HEK293 (cell line): ENCODE results near the gene DGKG.

Experiments
- CTCF ChIA-PET: fragments of 350-600 bp; formaldehyde crosslinking; extraction: SDS; loops from one replicate; lab custom pipeline; 2021; ENCODE audit warnings: antibody characterized with exemption; lab: Yijun Ruan, JAX
- POLR2A ChIA-PET: fragments of 300-600 bp; formaldehyde crosslinking; extraction: SDS; loops from one replicate; lab custom pipeline; 2020; ENCODE audit warnings: antibody characterized with exemption, inconsistent platforms; lab: Yijun Ruan, JAX
- H3K27ac ChIP-seq: fragments of 200-500 bp; sonication (Bioruptor generic); 2 replicates; pipeline ENCODE4 v1.5.1; 2014; ENCODE audit warnings: low read depth, low read length, control low read depth, inconsistent platforms; ENCODE audit errors: extremely low read depth
- H3K36me3 ChIP-seq, 2 experiments: fragments of 200-500 bp in 1 of 2; sonication (Bioruptor generic) in 1 of 2; 1 replicate in 1 of 2; 2 replicates in 1 of 2; pipeline ENCODE4 v1.5.1; 2014 to 2017; ENCODE audit warnings: inconsistent platforms in 2 of 2, low read length in 2 of 2; ENCODE audit not compliant: control insufficient read depth in 2 of 2, insufficient read depth in 1 of 2
- H3K4me1 ChIP-seq: fragments of 200-500 bp; sonication (Bioruptor generic); 2 replicates; pipeline ENCODE4 v1.5.1; 2014; ENCODE audit warnings: mild to moderate bottlenecking, low read length, inconsistent platforms; ENCODE audit not compliant: control insufficient read depth, insufficient read depth
- H3K4me3 ChIP-seq: 2 replicates; pipeline ENCODE4 v1.5.1; 2011; ENCODE audit warnings: low read depth, mild to moderate bottlenecking, control low read depth, low read length, moderate library complexity
- H3K9me3 ChIP-seq: fragments of 200-500 bp; sonication (Bioruptor generic); 2 replicates; pipeline ENCODE4 v1.5.1; 2014; ENCODE audit warnings: low read depth, low read length, inconsistent platforms; ENCODE audit not compliant: control insufficient read depth, insufficient read depth
- BCL11A ChIP-seq: fragments of 450-650 bp; formaldehyde crosslinking; IDR thresholded peaks from 2 replicates; pipeline ENCODE4 v1.5.1; 2016; ENCODE audit warnings: low read depth, missing biosample characterization, missing genetic modification characterization
- ELK4 ChIP-seq: IDR thresholded peaks from 2 replicates; pipeline ENCODE4 v1.6.1; 2011; ENCODE audit warnings: mild to moderate bottlenecking, low read depth, low read length, borderline replicate concordance
- HOXD13 ChIP-seq: sonication (generic); formaldehyde crosslinking; IDR thresholded peaks from 2 replicates; pipeline ENCODE4 v1.8.0; 2022; ENCODE audit warnings: missing genetic modification reagents, borderline replicate concordance
- OSR2 ChIP-seq: fragments of 450-650 bp; formaldehyde crosslinking; IDR thresholded peaks from 2 replicates; pipeline ENCODE4 v1.5.1; 2016; ENCODE audit warnings: missing biosample characterization, missing genetic modification characterization
- PRDM10 ChIP-seq: fragments of 450-650 bp; formaldehyde crosslinking; IDR thresholded peaks from 2 replicates; pipeline ENCODE4 v1.5.1; 2016; ENCODE audit warnings: missing biosample characterization, missing genetic modification characterization
- REST ChIP-seq: fragments of 450-650 bp; formaldehyde crosslinking; IDR thresholded peaks from 2 replicates; pipeline ENCODE4 v1.5.1; 2016; ENCODE audit warnings: missing biosample characterization, missing genetic modification characterization
- SALL2 ChIP-seq: fragments of 450-650 bp; formaldehyde crosslinking; IDR thresholded peaks from 2 replicates; pipeline ENCODE4 v1.5.0; 2017; ENCODE audit warnings: missing biosample characterization, mild to moderate bottlenecking, missing genetic modification characterization, borderline replicate concordance
- TCF7L2 ChIP-seq: IDR thresholded peaks from 2 replicates; pipeline ENCODE4 v1.6.1; 2011; ENCODE audit warnings: low read depth, mild to moderate bottlenecking, inconsistent platforms, low read length, moderate library complexity, borderline replicate concordance
- WT1 ChIP-seq: fragments of 450-650 bp; formaldehyde crosslinking; IDR thresholded peaks from 2 replicates; pipeline ENCODE4 v1.5.1; 2016; ENCODE audit warnings: missing biosample characterization, missing genetic modification characterization
- ZBTB8A ChIP-seq: fragments of 450-650 bp; formaldehyde crosslinking; IDR thresholded peaks from 2 replicates; pipeline ENCODE4 v1.5.1; 2016; ENCODE audit warnings: missing biosample characterization, missing genetic modification characterization
- ZFHX2 ChIP-seq: fragments of 450-650 bp; formaldehyde crosslinking; conservative IDR thresholded peaks from 2 replicates; pipeline ENCODE4 v1.5.1; 2016; ENCODE audit warnings: missing biosample characterization, missing genetic modification characterization
- ZFP3 ChIP-seq: fragments of 450-650 bp; formaldehyde crosslinking; IDR thresholded peaks from 2 replicates; pipeline ENCODE4 v1.5.1; 2016; ENCODE audit warnings: low read depth, missing biosample characterization, missing genetic modification characterization
- ZNF175 ChIP-seq: fragments of 450-650 bp; formaldehyde crosslinking; IDR thresholded peaks from 2 replicates; pipeline ENCODE4 v1.5.1; 2016; ENCODE audit warnings: missing biosample characterization, missing genetic modification characterization
- ZNF223 ChIP-seq: fragments of 450-650 bp; formaldehyde crosslinking; IDR thresholded peaks from 2 replicates; pipeline ENCODE4 v1.5.1; 2016; ENCODE audit warnings: missing biosample characterization, missing genetic modification characterization
- ZNF416 ChIP-seq: fragments of 450-650 bp; formaldehyde crosslinking; IDR thresholded peaks from 2 replicates; pipeline ENCODE4 v1.5.1; 2016; ENCODE audit warnings: missing biosample characterization, missing genetic modification characterization
- ZNF423 ChIP-seq: fragments of 450-650 bp; formaldehyde crosslinking; IDR thresholded peaks from 2 replicates; pipeline ENCODE4 v1.5.1; 2016; ENCODE audit warnings: missing biosample characterization, missing genetic modification characterization
- ZNF510 ChIP-seq: fragments of 450-650 bp; formaldehyde crosslinking; IDR thresholded peaks from 2 replicates; pipeline ENCODE4 v1.5.1; 2018; ENCODE audit warnings: mild to moderate bottlenecking, missing genetic modification characterization, missing biosample characterization; ENCODE audit not compliant: insufficient replicate concordance
- ZNF76 ChIP-seq: fragments of 450-650 bp; formaldehyde crosslinking; IDR thresholded peaks from 2 replicates; pipeline ENCODE4; 2016; ENCODE audit warnings: low read depth, missing biosample characterization, missing genetic modification characterization, borderline replicate concordance
- ZNF776 ChIP-seq: fragments of 450-650 bp; formaldehyde crosslinking; IDR thresholded peaks from 2 replicates; pipeline ENCODE4 v1.5.0; 2017; ENCODE audit warnings: missing biosample characterization, missing genetic modification characterization, borderline replicate concordance
- ZSCAN23 ChIP-seq: fragments of 450-650 bp; formaldehyde crosslinking; IDR thresholded peaks from 2 replicates; pipeline ENCODE4 v1.5.1; 2016; ENCODE audit warnings: missing biosample characterization, missing genetic modification characterization
- TF ChIP-seq, protein P1 (sequence below): fragments of 450-650 bp; formaldehyde crosslinking; IDR thresholded peaks from 2 replicates; pipeline ENCODE4 v1.5.1; 2016; ENCODE audit warnings: missing biosample characterization, missing genetic modification characterization, low read depth
- TF ChIP-seq, protein P2 (sequence below): fragments of 450-650 bp; formaldehyde crosslinking; IDR thresholded peaks from 2 replicates; pipeline ENCODE4 v1.5.1; 2016; ENCODE audit warnings: missing biosample characterization, missing genetic modification characterization

DGKG gene

GRCh38 chr3:186220365-186220764, 141.7 kb downstream of the DGKG start:
- Histone ChIP-seq H3K4me1 (no peaks in the 10 kb centered on the region), H3K36me3 (no peaks in the 10 kb centered on the region), H3K4me3 (no peak overlapping the region), H3K27ac (no peak overlapping the region), H3K9me3 (no peaks in the 10 kb centered on the region)
- CTCF ChIA-PET, result interaction anchor here (0.9 kb wide), 1 partner anchor 237 kb away, joined by 4 read pairs; no protein-coding TSS in a partner anchor
- POLR2A ChIA-PET, result no interaction called here
- TF ChIP-seq HOXD13 (CRISPR knock-in tag), result no peak
- TF ChIP-seq, protein P1, sequence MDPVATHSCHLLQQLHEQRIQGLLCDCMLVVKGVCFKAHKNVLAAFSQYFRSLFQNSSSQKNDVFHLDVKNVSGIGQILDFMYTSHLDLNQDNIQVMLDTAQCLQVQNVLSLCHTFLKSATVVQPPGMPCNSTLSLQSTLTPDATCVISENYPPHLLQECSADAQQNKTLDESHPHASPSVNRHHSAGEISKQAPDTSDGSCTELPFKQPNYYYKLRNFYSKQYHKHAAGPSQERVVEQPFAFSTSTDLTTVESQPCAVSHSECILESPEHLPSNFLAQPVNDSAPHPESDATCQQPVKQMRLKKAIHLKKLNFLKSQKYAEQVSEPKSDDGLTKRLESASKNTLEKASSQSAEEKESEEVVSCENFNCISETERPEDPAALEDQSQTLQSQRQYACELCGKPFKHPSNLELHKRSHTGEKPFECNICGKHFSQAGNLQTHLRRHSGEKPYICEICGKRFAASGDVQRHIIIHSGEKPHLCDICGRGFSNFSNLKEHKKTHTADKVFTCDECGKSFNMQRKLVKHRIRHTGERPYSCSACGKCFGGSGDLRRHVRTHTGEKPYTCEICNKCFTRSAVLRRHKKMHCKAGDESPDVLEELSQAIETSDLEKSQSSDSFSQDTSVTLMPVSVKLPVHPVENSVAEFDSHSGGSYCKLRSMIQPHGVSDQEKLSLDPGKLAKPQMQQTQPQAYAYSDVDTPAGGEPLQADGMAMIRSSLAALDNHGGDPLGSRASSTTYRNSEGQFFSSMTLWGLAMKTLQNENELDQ (tag by site-specific recombination), result no peak
- no peak for TF ChIP-seq ZSCAN23
- TF ChIP-seq, protein P2, sequence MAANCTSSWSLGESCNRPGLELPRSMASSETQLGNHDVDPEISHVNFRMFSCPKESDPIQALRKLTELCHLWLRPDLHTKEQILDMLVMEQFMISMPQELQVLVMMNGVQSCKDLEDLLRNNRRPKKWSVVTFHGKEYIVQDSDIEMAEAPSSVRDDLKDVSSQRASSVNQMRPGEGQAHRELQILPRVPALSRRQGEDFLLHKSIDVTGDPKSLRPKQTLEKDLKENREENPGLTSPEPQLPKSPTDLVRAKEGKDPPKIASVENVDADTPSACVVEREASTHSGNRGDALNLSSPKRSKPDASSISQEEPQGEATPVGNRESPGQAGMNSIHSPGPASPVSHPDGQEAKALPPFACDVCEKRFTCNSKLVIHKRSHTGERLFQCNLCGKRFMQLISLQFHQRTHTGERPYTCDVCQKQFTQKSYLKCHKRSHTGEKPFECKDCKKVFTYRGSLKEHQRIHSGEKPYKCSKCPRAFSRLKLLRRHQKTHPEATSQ, result no peak
- TF ChIP-seq PRDM10 (tag by site-specific recombination), result no peak
- TF ChIP-seq ZNF416 (tag by site-specific recombination), result no peak
- TF ChIP-seq ZNF175 (tag by site-specific recombination), result no peak
- TF ChIP-seq ELK4, result no peak
- no peak for TF ChIP-seq ZNF76 (tag by site-specific recombination)
- no peak for TF ChIP-seq OSR2
- no peak for TF ChIP-seq SALL2 (tag by site-specific recombination)
- TF ChIP-seq TCF7L2, result no peak
- no peak for TF ChIP-seq ZBTB8A (tag by site-specific recombination)
- no peak for TF ChIP-seq ZNF510
- TF ChIP-seq ZNF423 (tag by site-specific recombination), result no peak
- TF ChIP-seq ZFP3, result no peak

- H3K4me3 ChIP-seq, result no peak overlapping the region
- no peaks in the 10 kb centered on the region for H3K36me3 ChIP-seq
- H3K4me1 ChIP-seq, result no peaks in the 10 kb centered on the region
- no peaks in the 10 kb centered on the region for H3K9me3 ChIP-seq
- ChIA-PET CTCF (no interaction called here), POLR2A (no interaction called here)
- H3K27ac ChIP-seq, result no peak overlapping the region
- TF ChIP-seq WT1 (no peak), ZNF223 (tag by site-specific recombination) (no peak), ZFHX2 (tag by site-specific recombination) (no peak), REST (tag by site-specific recombination) (no peak), BCL11A (tag by site-specific recombination) (no peak), ZNF776 (tag by site-specific recombination) (no peak), HOXD13 (CRISPR knock-in tag) (no peak)
These were observed 142.8 kb downstream of the DGKG start for GRCh38 chr3:186219211-186219638.
